Mesodermal cell (in vitro differentiated cells): Measurements from ENCODE around the gene PSD2. TPM values are rescaled to one million over a fixed set of nuclear protein-coding genes. Genes with fewer than 3 reads are reported as not detected.

Source experiments
- H3K27ac ChIP-seq: 2 replicates; pipeline ENCODE4 v1.7.0; 2013; ENCODE audit warnings: mild to moderate bottlenecking, low read depth, low read length, moderate library complexity; ENCODE audit not compliant: severe bottlenecking
- H3K36me3 ChIP-seq: 2 replicates; pipeline ENCODE4 v1.7.1; 2013; ENCODE audit warnings: mild to moderate bottlenecking, low read length, moderate library complexity; ENCODE audit not compliant: control insufficient read depth, insufficient read depth
- H3K4me1 ChIP-seq: one replicate; pipeline ENCODE4 v1.7.1; 2013; ENCODE audit warnings: mild to moderate bottlenecking, low read length; ENCODE audit not compliant: insufficient read depth, control insufficient read depth, poor library complexity, severe bottlenecking
- H3K4me3 ChIP-seq: 2 replicates; pipeline ENCODE4 v1.7.0; 2013; ENCODE audit warnings: low read length, control low read depth, mild to moderate bottlenecking; ENCODE audit not compliant: insufficient read depth, poor library complexity, severe bottlenecking; ENCODE audit errors: extremely low read depth
- H3K9me3 ChIP-seq: 2 replicates; pipeline ENCODE4 v1.7.1; 2013; ENCODE audit warnings: mild to moderate bottlenecking, low read length, moderate library complexity; ENCODE audit not compliant: control insufficient read depth
- WGBS, 2 experiments: methylation state at CpG; one replicate each; pipeline ENCODE4 v1.1.5; 2013; ENCODE audit warnings: missing lambda C conversion rate in 2 of 2; ENCODE audit not compliant: insufficient coverage in 2 of 2; 5-methylcytosine and 5-hydroxymethylcytosine counted together
- polyA plus RNA-seq, 2 experiments: library from polyadenylated mRNA; stranded (reverse); fragments of 50-300 nt; gene quantifications; one replicate each; pipeline ENCODE4 v1.2.3, GENCODE V29; 2013

Gene PSD2
- 2.1 TPM for polyA plus RNA-seq (2013, experiment 1 of 2)
- 1.3 TPM for polyA plus RNA-seq (2013, experiment 2 of 2)

GRCh38 chr5:139795074-139796001 is at the start of gene PSD2:
Gene PSD2, plus strand, starts transcription at chr5:139795808. Its CDS starts 13,633 bp downstream, at chr5:139809441.
- Histone ChIP-seq H3K27ac (no peak within 1 kb of the TSS), H3K9me3 (no peaks in the 10 kb centered on the region), H3K4me3 (no peak within 1 kb of the TSS), H3K4me1 (no peaks in the 10 kb centered on the region), H3K36me3 (no peaks in the 10 kb centered on the region)
- WGBS, 2 experiments: 0 to 1% methylated on average over 13 to 39 of the region's 83 CpGs

DNA sequence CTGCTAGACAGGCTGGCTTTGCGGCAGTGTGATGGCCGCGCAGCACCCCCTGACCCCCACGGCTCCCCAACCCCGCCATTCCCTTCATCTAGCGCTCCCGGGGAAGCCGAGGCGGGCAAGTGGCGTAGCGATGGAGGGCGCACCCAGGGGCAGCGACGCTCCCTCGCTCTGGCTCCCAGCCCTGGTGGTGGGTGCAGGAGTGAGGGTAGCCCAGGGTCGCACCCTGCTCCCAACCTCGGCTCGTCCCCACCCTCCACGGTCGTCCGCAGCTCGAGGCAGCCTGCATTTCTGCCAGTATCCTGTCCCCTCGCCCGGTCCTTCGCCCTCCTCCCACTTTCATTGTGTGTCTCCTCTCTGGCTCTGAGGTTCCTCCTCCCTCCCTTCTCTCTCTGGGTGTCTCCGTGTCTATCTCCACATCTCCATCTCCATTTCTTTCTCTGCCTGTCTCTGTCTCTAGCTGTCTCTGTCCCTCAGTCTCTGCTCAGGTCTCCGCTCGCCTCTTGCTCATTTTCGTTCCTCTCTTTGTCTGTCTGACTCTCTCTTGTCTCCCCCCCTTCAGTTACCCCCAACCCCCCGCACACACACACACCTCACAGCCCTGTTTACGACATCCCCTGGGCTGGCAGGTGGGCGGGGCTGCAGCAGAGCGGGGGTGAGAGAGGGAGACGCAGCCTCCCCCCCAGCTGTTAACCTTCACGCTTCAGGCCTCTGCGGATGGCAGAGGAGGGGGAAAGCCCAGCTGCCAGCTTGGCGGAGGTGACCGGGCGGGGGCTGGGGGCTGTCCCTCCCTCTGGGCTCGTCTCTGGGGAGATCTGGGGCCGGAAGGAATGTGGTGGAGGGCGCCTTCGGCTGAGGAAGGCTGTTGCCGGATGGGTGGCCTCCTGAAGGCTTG is 48.7 kb upstream of the PSD2 start:
- H3K9me3 ChIP-seq: no peaks in the 10 kb centered on the region
- 1 to 2% methylated on average over 21 to 23 of the region's 44 CpGs for WGBS, 2 experiments
- no peaks in the 10 kb centered on the region for H3K36me3 ChIP-seq
- H3K4me1 ChIP-seq: peaks cover 42% of the 10 kb centered on the region
- H3K27ac ChIP-seq: peak overlapping the region; percentile 75
- peak overlapping the region; percentile 31 for H3K4me3 ChIP-seq

DNA sequence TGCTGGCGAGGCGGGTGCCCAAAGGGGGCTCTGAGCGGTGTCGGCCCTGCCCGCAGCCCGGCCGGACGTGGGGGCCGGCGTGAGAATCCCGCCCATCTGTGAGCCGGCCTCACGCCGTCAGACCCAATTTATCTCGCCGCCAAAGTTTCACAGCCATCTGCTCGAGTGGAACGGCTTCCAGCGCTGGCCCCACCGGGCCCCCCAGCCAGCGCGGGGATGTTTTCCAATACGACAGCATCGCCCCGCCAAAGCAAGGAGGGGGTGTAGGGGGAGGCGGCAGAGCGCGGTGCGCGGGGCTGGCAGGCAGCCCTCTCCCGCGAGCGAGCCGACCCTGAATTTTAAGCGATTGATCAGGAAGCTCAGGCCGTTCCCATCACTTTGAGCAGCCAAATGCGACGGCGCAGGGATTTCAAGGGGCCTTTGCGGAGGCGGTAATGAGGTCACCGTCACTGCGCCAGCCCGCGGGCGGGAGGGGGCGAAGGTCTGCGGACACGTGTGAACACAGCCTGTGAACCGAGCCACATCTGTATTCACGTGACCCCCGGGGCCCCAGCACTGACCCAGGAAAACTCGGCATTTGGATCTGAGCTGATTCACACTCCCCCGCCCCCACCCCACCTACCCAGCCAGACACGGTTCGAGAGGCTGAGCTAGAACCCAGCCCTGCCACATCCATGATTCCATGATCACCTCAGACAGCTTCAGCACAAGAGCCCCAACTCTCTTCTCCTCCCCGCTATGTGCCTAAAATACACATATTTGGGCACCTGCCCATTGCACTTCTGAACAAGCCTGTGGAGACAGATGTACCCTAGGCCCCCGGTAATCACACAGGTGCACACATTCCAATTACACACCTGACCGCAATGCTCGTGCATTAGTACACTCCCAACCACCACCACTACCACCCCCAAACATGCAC is 47.8 kb upstream of the PSD2 start:
- Histone ChIP-seq H3K4me1 (peaks cover 42% of the 10 kb centered on the region), H3K27ac (peak overlapping the region; percentile 75), H3K4me3 (peak overlapping the region; percentile 25), H3K36me3 (no peaks in the 10 kb centered on the region), H3K9me3 (no peaks in the 10 kb centered on the region)
- 2 to 3% methylated on average over 44 to 56 of the region's 60 CpGs for WGBS, 2 experiments

DNA sequence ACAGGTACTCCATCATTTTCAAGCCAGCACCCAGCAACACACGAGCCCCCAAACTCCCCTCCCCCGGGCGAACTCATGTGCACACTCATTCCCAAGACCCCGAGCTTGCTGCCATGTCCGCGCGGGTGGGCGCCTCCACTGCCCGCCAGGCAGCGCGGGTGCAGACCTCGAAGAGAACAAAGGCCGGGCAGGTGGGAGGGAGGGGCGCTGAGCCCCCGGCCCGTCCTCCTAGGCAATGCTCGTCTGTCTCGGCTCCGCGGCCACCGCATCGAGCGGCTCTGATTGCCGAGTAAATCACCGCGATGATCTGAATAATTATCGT is 47.1 kb upstream of the PSD2 start:
- H3K4me1 ChIP-seq: peaks cover 39% of the 10 kb centered on the region
- no peak overlapping the region for H3K27ac ChIP-seq
- no peaks in the 10 kb centered on the region for H3K9me3 ChIP-seq
- no peaks in the 10 kb centered on the region for H3K36me3 ChIP-seq
- no peak overlapping the region for H3K4me3 ChIP-seq
- 2 to 13% methylated on average over 10 to 24 of the region's 27 CpGs for WGBS, 2 experiments

- H3K9me3 ChIP-seq: no peaks in the 10 kb centered on the region
- H3K4me1 ChIP-seq: peaks cover 37% of the 10 kb centered on the region
- no peak overlapping the region for H3K27ac ChIP-seq
- no peaks in the 10 kb centered on the region for H3K36me3 ChIP-seq
- H3K4me3 ChIP-seq: no peak overlapping the region
- 93 to 100% methylated on average over 2 of the region's 2 CpGs for WGBS, 2 experiments
Measured at GRCh38 chr5:139749242-139749641, 46.4 kb upstream of the PSD2 start.

GRCh38 chr5:139751236-139751635 is 44.4 kb upstream of the PSD2 start:
- peaks cover 27% of the 10 kb centered on the region for H3K4me1 ChIP-seq
- H3K36me3 ChIP-seq: no peaks in the 10 kb centered on the region
- 100% methylated on average over 1 of the region's 1 CpG; no CpG with 5 or more reads in 1 of the 2 experiments for WGBS, 2 experiments
- H3K27ac ChIP-seq: no peak overlapping the region
- no peaks in the 10 kb centered on the region for H3K9me3 ChIP-seq
- no peak overlapping the region for H3K4me3 ChIP-seq

DNA sequence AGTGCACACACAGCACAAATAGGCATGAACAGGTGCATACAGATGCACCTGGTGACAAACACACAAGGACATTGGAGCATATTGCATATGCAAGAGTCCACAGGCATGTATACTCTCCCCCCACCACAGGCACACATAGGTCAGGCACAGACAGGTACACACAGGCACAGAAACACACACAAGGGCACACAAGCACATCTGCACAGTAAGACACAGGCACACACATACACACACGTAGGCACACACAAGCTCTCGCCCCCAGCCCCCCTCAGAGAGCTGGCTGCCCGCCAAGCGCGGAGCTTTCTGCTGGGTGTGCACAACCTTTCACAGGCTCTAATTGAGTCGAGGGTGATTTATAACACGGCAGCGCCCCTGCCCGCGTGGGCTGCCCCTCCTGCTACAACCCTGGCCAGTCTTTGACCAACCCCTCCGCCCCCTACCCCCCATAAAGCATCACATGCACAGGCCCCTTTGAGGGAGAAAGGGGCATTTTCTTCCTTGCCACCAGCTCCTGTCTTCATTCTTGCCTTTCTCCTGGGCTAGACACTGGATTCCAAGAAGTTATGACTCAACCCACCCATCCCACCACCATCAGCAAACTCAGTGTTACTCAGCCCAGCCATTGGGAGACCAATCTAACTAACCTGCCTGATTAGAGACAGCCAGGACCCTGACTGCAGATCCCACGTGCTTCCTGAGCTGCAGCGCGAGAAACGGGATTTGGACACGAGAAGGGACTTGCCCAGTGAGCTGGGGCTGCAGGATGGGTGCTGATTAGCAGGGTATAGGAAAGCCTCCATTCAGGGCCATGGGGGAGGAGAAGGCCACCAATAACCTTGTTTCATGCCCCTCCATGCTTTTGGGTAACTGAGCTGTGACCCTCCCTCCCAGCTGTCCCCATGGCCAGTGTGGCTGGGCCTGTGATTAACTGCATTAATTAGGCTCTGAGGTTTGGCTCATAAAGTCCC is 42.8 kb upstream of the PSD2 start:
- Histone ChIP-seq H3K9me3 (no peaks in the 10 kb centered on the region), H3K27ac (no peak overlapping the region), H3K4me1 (peaks cover 22% of the 10 kb centered on the region), H3K36me3 (no peaks in the 10 kb centered on the region), H3K4me3 (no peak overlapping the region)
- 74 to 81% methylated on average over 10 to 12 of the region's 16 CpGs for WGBS, 2 experiments

DNA sequence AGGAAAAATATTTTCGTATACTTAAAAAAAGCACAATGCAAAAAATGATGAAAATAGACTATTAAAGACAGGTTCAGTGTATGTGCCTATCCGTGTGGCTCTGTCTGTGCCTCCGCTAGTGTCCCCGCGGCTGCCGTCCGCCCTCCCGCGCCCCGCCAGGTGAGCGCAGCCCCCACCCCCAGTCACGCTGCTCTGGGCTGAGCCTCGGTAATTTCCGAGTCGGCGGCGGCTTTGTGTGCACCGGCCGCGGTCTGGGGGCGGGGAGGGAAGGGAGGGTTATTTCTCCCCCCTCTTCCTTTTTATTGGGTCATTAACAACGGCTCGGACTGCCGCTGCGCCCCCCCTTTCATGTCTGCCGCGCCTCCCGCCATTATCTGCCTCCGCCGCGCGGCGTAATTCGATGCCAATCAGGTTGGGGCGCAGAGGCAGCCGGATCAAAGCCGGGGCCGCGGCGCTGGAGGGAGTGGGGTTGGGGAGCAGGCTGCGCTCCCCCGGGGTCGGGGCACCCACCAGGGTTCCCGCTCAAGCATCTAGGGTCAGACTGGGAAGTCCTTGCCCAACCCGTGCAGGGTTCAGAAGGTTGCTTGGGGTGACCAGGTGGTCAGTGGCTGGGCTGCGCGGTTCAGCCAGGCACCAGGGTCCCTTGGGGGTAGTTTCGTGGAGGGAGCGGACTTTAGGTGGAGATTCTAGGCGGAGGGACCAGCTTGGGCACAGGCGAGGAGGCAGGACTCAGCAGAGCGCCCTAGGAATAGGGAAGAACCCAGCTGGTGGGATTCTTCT is 39.5 kb upstream of the PSD2 start:
- H3K4me1 ChIP-seq: peaks cover 28% of the 10 kb centered on the region
- H3K4me3 ChIP-seq: peak overlapping the region; percentile 19
- no peak overlapping the region for H3K27ac ChIP-seq

DNA sequence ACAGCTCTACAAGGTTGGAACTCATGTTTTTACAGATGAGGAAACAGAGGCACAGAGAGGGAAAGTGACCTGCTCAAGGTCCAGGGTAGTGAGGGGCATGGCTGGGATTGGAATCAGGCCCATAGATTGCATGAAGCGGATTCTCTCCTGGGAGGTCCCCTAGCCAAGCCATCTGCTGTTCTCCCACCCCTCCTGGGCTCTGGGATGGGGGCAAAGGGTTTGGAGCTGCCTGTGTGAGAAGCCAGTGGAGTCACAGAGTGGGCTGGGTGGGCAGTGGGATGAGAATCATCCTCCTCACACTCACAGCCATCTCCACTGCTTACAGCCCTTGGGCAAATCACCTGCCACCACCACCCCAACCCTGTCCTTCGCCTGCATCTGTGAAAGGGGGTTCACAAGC is 38.6 kb upstream of the PSD2 start:
- H3K4me1 ChIP-seq: peaks cover 28% of the 10 kb centered on the region
- no peaks in the 10 kb centered on the region for H3K9me3 ChIP-seq
- H3K36me3 ChIP-seq: no peaks in the 10 kb centered on the region
- WGBS, 2 experiments: 100% methylated on average over 1 of the region's 2 CpGs; no CpG with 5 or more reads in 1 of the 2 experiments
- H3K27ac ChIP-seq: no peak overlapping the region
- no peak overlapping the region for H3K4me3 ChIP-seq

More for the DNA sequence above, 39.5 kb upstream of the PSD2 start:
- WGBS, 2 experiments: 13 to 22% methylated on average over 15 to 31 of the region's 52 CpGs
- H3K9me3 ChIP-seq: no peaks in the 10 kb centered on the region
- H3K36me3 ChIP-seq: no peaks in the 10 kb centered on the region
